HG03575 (cell line): ENCODE data around the gene GREB1L.

Source experiments
- ATAC-seq: cut with Tn5 transposase; IDR thresholded peaks from one replicate; pipeline ENCODE4 v1.9.1; 2021; ENCODE audit not compliant: unreplicated experiment, insufficient number of reproducible peaks, low FRiP score; ENCODE audit errors: extremely low read depth

Gene GREB1L

GRCh38 chr18:21496277-21496835 is 254.3 kb downstream of the GREB1L start:
- ATAC-seq: no peak

GRCh38 chr18:21499997-21500396 is 258.0 kb downstream of the GREB1L start:
- ATAC-seq: no peak

- ATAC-seq: no peak
These were observed 260.6 kb downstream of the GREB1L start for GRCh38 chr18:21502661-21503060.

- no peak for ATAC-seq
These were observed 266.1 kb downstream of the GREB1L start for GRCh38 chr18:21507913-21508701.

- no peak for ATAC-seq
These were observed 267.0 kb downstream of the GREB1L start for GRCh38 chr18:21509062-21509461.

GRCh38 chr18:21513292-21513691 is 271.3 kb downstream of the GREB1L start:
- ATAC-seq: no peak

GRCh38 chr18:21513741-21514140 is 271.7 kb downstream of the GREB1L start:
- no peak for ATAC-seq

GRCh38 chr18:21522530-21522929 is 280.5 kb downstream of the GREB1L start:
- ATAC-seq: no peak

- no peak for ATAC-seq
These were observed 283.9 kb downstream of the GREB1L start for GRCh38 chr18:21525916-21526315.

GRCh38 chr18:21526463-21526862 is 284.4 kb downstream of the GREB1L start:
- ATAC-seq: no peak

GRCh38 chr18:21534327-21534726 is 292.3 kb downstream of the GREB1L start:
- no peak for ATAC-seq

GRCh38 chr18:21538230-21538629 is 296.2 kb downstream of the GREB1L start:
- no peak for ATAC-seq

- no peak for ATAC-seq
These were observed 304.4 kb downstream of the GREB1L start for GRCh38 chr18:21546423-21546822.

- ATAC-seq: no peak
These were observed 306.6 kb downstream of the GREB1L start for GRCh38 chr18:21548647-21549046.

GRCh38 chr18:21550510-21550970 is 308.5 kb downstream of the GREB1L start:
- ATAC-seq: no peak

- no peak for ATAC-seq
These were observed 315.7 kb downstream of the GREB1L start for GRCh38 chr18:21557607-21558253.

- no peak for ATAC-seq
These were observed 317.2 kb downstream of the GREB1L start for GRCh38 chr18:21559195-21559594.

- no peak for ATAC-seq
These were observed 329.7 kb downstream of the GREB1L start for GRCh38 chr18:21571772-21572171.
